ENCODE results near the gene AQP11.
"Not testable (repeated sequence)": the region's sequence is repeated elsewhere in the genome, so short reads cannot be mapped to it uniquely, and the experiment has no call there.

AQP11 gene

DNA sequence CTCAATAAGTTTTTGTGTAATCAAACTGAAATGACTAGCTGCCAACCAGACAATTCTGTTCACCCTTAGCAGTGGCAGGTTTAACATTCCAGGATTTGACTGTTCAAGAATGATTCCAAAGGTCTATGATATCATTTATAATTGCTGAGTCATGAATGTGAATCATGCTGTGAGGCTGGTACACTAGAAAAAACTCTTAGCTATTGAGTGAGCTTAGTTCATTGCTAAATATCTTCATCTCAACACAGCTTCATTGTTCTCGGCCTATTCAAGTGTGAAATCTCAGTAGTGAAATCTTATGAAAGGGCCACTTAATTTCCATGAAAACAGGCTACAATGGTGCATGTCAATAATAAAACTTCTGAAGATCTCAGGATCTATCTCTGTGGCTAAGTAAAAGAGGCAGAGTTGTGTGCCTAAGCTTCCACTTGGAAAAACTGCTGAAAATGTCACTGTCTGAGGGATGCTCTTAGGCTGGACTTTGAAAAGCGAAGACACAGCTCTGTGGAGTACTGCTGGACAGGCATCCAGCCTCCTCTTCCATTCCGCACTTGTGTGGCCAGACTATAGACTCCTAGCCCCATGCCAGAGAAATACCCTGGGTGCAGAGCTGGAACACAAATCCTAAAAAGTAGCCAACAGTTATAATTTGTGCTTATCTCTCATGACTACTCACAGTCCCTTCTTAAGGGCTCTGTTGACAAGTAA is 12.8 kb downstream of the AQP11 start:
- TF ChIP-seq, protein P1, sequence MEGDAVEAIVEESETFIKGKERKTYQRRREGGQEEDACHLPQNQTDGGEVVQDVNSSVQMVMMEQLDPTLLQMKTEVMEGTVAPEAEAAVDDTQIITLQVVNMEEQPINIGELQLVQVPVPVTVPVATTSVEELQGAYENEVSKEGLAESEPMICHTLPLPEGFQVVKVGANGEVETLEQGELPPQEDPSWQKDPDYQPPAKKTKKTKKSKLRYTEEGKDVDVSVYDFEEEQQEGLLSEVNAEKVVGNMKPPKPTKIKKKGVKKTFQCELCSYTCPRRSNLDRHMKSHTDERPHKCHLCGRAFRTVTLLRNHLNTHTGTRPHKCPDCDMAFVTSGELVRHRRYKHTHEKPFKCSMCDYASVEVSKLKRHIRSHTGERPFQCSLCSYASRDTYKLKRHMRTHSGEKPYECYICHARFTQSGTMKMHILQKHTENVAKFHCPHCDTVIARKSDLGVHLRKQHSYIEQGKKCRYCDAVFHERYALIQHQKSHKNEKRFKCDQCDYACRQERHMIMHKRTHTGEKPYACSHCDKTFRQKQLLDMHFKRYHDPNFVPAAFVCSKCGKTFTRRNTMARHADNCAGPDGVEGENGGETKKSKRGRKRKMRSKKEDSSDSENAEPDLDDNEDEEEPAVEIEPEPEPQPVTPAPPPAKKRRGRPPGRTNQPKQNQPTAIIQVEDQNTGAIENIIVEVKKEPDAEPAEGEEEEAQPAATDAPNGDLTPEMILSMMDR (IDR thresholded peaks at IDR 0.05; ENCODE audit: low read depth, low read length) = no peak
- peak; percentile 48 for DNase-seq (ENCODE audit: extremely low read depth, low read depth)

- DNase-seq (ENCODE audit: extremely low read depth, low read depth) = no peak
- TF ChIP-seq, protein P1 (IDR thresholded peaks at IDR 0.05; ENCODE audit: low read depth, low read length) = no peak
Measured at GRCh38 chr11:77604281-77604680, 14.5 kb downstream of the AQP11 start.

- TF ChIP-seq, protein P1 (IDR thresholded peaks at IDR 0.05; ENCODE audit: low read depth, low read length) = no peak
Measured at GRCh38 chr11:77609234-77609633, 19.5 kb downstream of the AQP11 start.

DNA sequence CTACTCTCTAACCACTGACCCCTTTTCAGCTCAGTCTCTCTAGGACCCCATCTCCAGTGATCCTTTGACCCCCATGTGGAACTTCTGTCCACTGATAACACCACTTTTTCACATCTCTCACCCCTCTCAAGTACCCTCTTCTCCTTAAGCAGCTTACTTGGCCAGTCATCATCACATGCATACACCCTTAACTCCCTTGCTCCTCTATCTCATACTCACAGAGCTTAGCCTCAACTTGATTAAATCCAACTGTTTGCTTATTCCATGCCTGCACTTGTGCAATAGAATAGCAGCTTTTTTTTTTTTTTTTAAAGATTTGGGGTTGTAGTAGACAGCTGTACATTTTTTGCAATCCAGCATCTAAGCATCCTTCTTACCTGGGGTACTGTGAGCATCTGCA is 22.2 kb downstream of the AQP11 start:
- no peak for DNase-seq (ENCODE audit: extremely low read depth, low read depth)
- TF ChIP-seq, protein P1 (IDR thresholded peaks at IDR 0.05; ENCODE audit: low read depth, low read length) = no peak

More at GRCh38 chr11:77609234-77609633, 19.5 kb downstream of the AQP11 start:
- DNase-seq (ENCODE audit: extremely low read depth, low read depth) = no peak

- no peak for DNase-seq (ENCODE audit: extremely low read depth, low read depth)
- TF ChIP-seq, protein P1 (IDR thresholded peaks at IDR 0.05; ENCODE audit: low read depth, low read length) = no peak
Measured at GRCh38 chr11:77617892-77618291, 28.1 kb downstream of the AQP11 start.

- DNase-seq (ENCODE audit: extremely low read depth, low read depth) = no peak
- TF ChIP-seq, protein P1 (IDR thresholded peaks at IDR 0.05; ENCODE audit: low read depth, low read length) = peak; percentile 69
Measured at GRCh38 chr11:77619576-77620198, 29.9 kb downstream of the AQP11 start.

DNA sequence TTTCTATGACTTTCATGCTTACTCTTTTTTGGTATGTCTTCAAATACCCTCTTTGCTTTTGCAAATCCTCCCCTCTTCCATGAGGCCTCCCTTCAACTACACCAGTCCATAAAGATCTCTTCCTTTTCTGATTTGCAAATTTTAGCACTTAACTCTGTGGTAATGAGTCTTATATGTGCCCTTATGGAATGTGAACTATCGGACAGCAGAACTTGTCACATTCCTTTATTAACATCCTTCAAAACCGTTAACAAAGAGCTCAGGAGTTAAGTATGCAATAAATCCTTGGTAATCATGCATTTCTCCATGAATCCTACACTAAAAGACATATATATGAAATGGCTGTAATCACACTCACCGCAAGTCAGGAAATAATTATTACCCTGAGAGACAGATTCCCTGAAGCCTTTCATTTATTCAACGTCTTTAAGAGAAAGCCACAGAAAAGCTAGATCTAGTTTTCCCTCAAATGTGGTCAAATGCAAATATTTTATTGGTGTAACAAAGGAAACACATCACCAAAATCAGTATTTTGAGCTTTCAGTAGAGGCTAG is 40.5 kb downstream of the AQP11 start:
- TF ChIP-seq, protein P1 (IDR thresholded peaks at IDR 0.05; ENCODE audit: low read depth, low read length) = no peak
- no peak for DNase-seq (ENCODE audit: extremely low read depth, low read depth)

DNA sequence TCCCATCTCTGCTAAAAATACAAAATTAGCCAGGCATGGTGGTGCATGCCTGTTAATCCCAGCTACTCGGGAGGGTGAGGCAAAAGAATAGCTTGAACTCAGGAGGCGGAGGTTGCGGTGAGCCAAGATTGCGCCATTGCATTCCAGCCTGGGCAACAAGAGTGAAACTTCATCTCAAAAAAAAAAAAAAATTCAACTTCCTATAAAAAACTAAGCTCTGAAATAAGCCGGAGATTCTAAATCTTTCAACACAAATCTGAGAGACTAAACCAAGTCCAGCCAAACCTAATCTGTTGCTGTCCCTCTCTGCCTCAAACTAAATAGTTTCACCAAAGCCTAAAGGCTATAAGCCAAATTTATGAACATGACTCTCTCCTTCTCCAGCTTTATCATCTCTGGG is 44.2 kb downstream of the AQP11 start:
- DNase-seq (ENCODE audit: extremely low read depth, low read depth) = not testable (repeated sequence)

Measured in AG09319 (cell line).